Progenitor cell of endocrine pancreas (in vitro differentiated cells): ENCODE measurements around the gene DENND1A. TPM values are rescaled to one million over a fixed set of nuclear protein-coding genes. Genes with fewer than 3 reads are reported as not detected.

Experiments used
- DNase-seq: peaks from one replicate; pipeline ENCODE4 v3.0.0; 2021; ENCODE audit warnings: low spot score; ENCODE audit not compliant: unreplicated experiment
- H3K27ac Mint-ChIP-seq: 2 replicates; pipeline ENCODE4 v1.8.0; 2021; ENCODE audit warnings: mild to moderate bottlenecking, moderate library complexity, mixed read lengths
- H3K27me3 Mint-ChIP-seq: 2 replicates; pipeline ENCODE4 v1.8.0; 2021; ENCODE audit warnings: mixed read lengths
- H3K36me3 Mint-ChIP-seq: 2 replicates; pipeline ENCODE4 v1.8.0; 2022; ENCODE audit warnings: mixed read lengths; ENCODE audit not compliant: insufficient read depth
- H3K4me1 Mint-ChIP-seq: 2 replicates; pipeline ENCODE4 v1.8.0; 2021; ENCODE audit warnings: low read depth, mixed read lengths
- H3K4me3 Mint-ChIP-seq: 2 replicates; pipeline ENCODE4 v1.8.0; 2021; ENCODE audit warnings: low read depth, mild to moderate bottlenecking, moderate library complexity, mixed read lengths
- H3K9me3 Mint-ChIP-seq: 2 replicates; pipeline ENCODE4 v1.8.0; 2021; ENCODE audit warnings: low read depth, mixed read lengths
- CTCF ChIP-seq: fragments of 200-600 bp; sonication (generic); IDR thresholded peaks from one replicate; pipeline ENCODE4 v1.5.0; 2021; ENCODE audit warnings: antibody characterized with exemption, mild to moderate bottlenecking; ENCODE audit not compliant: unreplicated experiment
- total RNA-seq: library from RNA; stranded (reverse); gene quantifications from 2 replicates; pipeline ENCODE4 v1.2.1, GENCODE V29; 2021

Gene DENND1A
- total RNA-seq, 1 donor from 2014 or later = 20.1 TPM

- no peak overlapping the region for H3K4me3 Mint-ChIP-seq
- no peak for DNase-seq
- peaks cover 86% of the 10 kb centered on the region for H3K27me3 Mint-ChIP-seq
- H3K4me1 Mint-ChIP-seq = peaks cover 18% of the 10 kb centered on the region
- TF ChIP-seq CTCF = no peak
- peaks cover 17% of the 10 kb centered on the region for H3K9me3 Mint-ChIP-seq
- peaks cover 23% of the 10 kb centered on the region for H3K36me3 Mint-ChIP-seq
- no peak overlapping the region for H3K27ac Mint-ChIP-seq
Measured at GRCh38 chr9:123676869-123677268, 253.1 kb downstream of the DENND1A start.

- H3K4me3 Mint-ChIP-seq = no peak overlapping the region
- no peak for DNase-seq
- H3K4me1 Mint-ChIP-seq = no peaks in the 10 kb centered on the region
- no peak overlapping the region for H3K27ac Mint-ChIP-seq
- peaks cover 85% of the 10 kb centered on the region for H3K27me3 Mint-ChIP-seq
- TF ChIP-seq CTCF = no peak
- peaks cover 46% of the 10 kb centered on the region for H3K36me3 Mint-ChIP-seq
- peaks cover 30% of the 10 kb centered on the region for H3K9me3 Mint-ChIP-seq
Measured at GRCh38 chr9:123669346-123669745, 260.6 kb downstream of the DENND1A start.

GRCh38 chr9:123663529-123663928 lies 266.4 kb downstream of the DENND1A start:
- no peak for DNase-seq
- no peak for TF ChIP-seq CTCF
- Mint-ChIP-seq H3K36me3 (peaks cover 38% of the 10 kb centered on the region), H3K4me1 (no peaks in the 10 kb centered on the region), H3K9me3 (peaks cover 33% of the 10 kb centered on the region), H3K4me3 (no peak overlapping the region), H3K27ac (no peak overlapping the region), H3K27me3 (peaks cover 60% of the 10 kb centered on the region)

- peaks cover 35% of the 10 kb centered on the region for H3K36me3 Mint-ChIP-seq
- peaks cover 51% of the 10 kb centered on the region for H3K27me3 Mint-ChIP-seq
- no peak overlapping the region for H3K27ac Mint-ChIP-seq
- TF ChIP-seq CTCF = no peak
- H3K9me3 Mint-ChIP-seq = peaks cover 33% of the 10 kb centered on the region
- no peak for DNase-seq
- H3K4me3 Mint-ChIP-seq = no peak overlapping the region
- no peaks in the 10 kb centered on the region for H3K4me1 Mint-ChIP-seq
Measured at GRCh38 chr9:123662057-123662776, 267.7 kb downstream of the DENND1A start.

- Mint-ChIP-seq H3K27ac (no peak overlapping the region), H3K27me3 (peaks cover 55% of the 10 kb centered on the region), H3K4me3 (no peak overlapping the region), H3K9me3 (peaks cover 28% of the 10 kb centered on the region), H3K4me1 (no peaks in the 10 kb centered on the region), H3K36me3 (peaks cover 32% of the 10 kb centered on the region)
- no peak for TF ChIP-seq CTCF
- DNase-seq = no peak
Measured at GRCh38 chr9:123660691-123661466, 269.0 kb downstream of the DENND1A start.
